K562 (cell line): ENCODE results near the gene ETV3L. TPM values are rescaled to one million over a fixed set of nuclear protein-coding genes. Genes with fewer than 3 reads are reported as not detected.

Source experiments
- ATAC-seq: fragments of 200-7000 bp; cut with Tn5 transposase; 3 replicates; pipeline ENCODE4 v1.9.1; 2020; ENCODE audit warnings: moderate library complexity
- BruUV-seq: library from RNA; stranded (reverse); fragments of 400-500 nt; replicated peaks from 2 replicates; lab custom pipeline; 2021; lab: Mats Ljungman, UMichigan
- CTCF ChIA-PET: fragments of 300-600 bp; formaldehyde crosslinking; extraction: SDS; loops from one replicate; lab custom pipeline; 2021; ENCODE audit warnings: low intra/inter-chr PET ratio; lab: Yijun Ruan, JAX
- POLR2A ChIA-PET: fragments of 300-600, 350-650 bp; sonication (Branson Sonifier 250); formaldehyde crosslinking; extraction: SDS; loops from one replicate; lab custom pipeline; 2021; ENCODE audit warnings: antibody characterized with exemption, inconsistent platforms; lab: Yijun Ruan, JAX
- DNase-seq, 4 experiments: peaks; one replicate each; pipeline versions ENCODE4 v3.0.0 to v3.0.0-alpha.2; 2011 to 2018; ENCODE audit warnings: low spot score in 3 of 4, mixed read lengths in 3 of 4; ENCODE audit errors: extremely low read depth in 1 of 4
- FAIRE-seq: peaks from 2 replicates; lab custom pipeline; 2011; peaks lifted over from hg19 to GRCh38; lab: Jason Lieb, UNC
- H2AFZ ChIP-seq: 2 replicates; pipeline ENCODE4 v1.6.0; 2011; ENCODE audit warnings: low read depth, low read length, control low read depth, inconsistent platforms
- H3K27ac ChIP-seq: fragments of 200-600 bp; 3 replicates; pipeline ENCODE4 v1.8.0; 2011; ENCODE audit warnings: low read depth, mild to moderate bottlenecking, control low read depth, inconsistent platforms, low read length, moderate library complexity, mixed read lengths; ENCODE audit errors: extremely low read depth
- H3K27me3 ChIP-seq, 2 experiments: fragments of 300-600 bp in 1 of 2; 2 replicates in 1 of 2; 3 replicates in 1 of 2; pipeline versions ENCODE4 v1.6.0 to v1.8.0; 2011; ENCODE audit warnings: inconsistent platforms in 2 of 2, low read length in 2 of 2, mild to moderate bottlenecking in 1 of 2, mixed read lengths in 1 of 2, moderate library complexity in 1 of 2; ENCODE audit not compliant: control insufficient read depth in 2 of 2, insufficient read depth in 2 of 2
- H3K36me3 ChIP-seq: fragments of 300-600 bp; 3 replicates; pipeline ENCODE4 v1.8.0; 2011; ENCODE audit warnings: mild to moderate bottlenecking, low read length, inconsistent platforms; ENCODE audit not compliant: control insufficient read depth, insufficient read depth
- H3K4me1 ChIP-seq, 2 experiments: fragments of 200-600 bp in 1 of 2; replicated peaks in 1 of 2; 2 replicates in 1 of 2; 3 replicates in 1 of 2; pipeline versions ENCODE4 v1.5.1 to v1.8.0; 2011; ENCODE audit warnings: inconsistent platforms in 2 of 2, low read length in 2 of 2, mild to moderate bottlenecking in 1 of 2, mixed read lengths in 1 of 2, moderate library complexity in 1 of 2; ENCODE audit not compliant: control insufficient read depth in 2 of 2, insufficient read depth in 2 of 2
- H3K4me2 ChIP-seq: 2 replicates; pipeline ENCODE4 v1.6.1; 2011; ENCODE audit warnings: low read length, control low read depth, inconsistent platforms, mixed read lengths; ENCODE audit not compliant: insufficient read depth
- H3K4me3 ChIP-seq: fragments of 200-600 bp; sonication (generic), shearing (Covaris generic); 2 replicates; pipeline ENCODE4 v1.5.1; 2016; ENCODE audit warnings: control low read depth, inconsistent platforms
- H3K79me2 ChIP-seq: fragments of 200-600 bp; 3 replicates; pipeline ENCODE4 v1.8.0; 2011; ENCODE audit warnings: low read length, inconsistent platforms; ENCODE audit not compliant: control insufficient read depth, insufficient read depth
- H3K9ac ChIP-seq, 2 experiments: 2 replicates each; pipeline versions ENCODE4 v1.6.0 to v1.6.1; 2011; ENCODE audit warnings: low read depth in 2 of 2, low read length in 2 of 2, control low read depth in 1 of 2, inconsistent platforms in 1 of 2, mild to moderate bottlenecking in 1 of 2, mixed read lengths in 1 of 2; ENCODE audit not compliant: insufficient read depth in 1 of 2
- H3K9me1 ChIP-seq: one replicate; pipeline ENCODE4 v1.6.0; 2011; ENCODE audit warnings: inconsistent platforms, mild to moderate bottlenecking, low read length, moderate library complexity; ENCODE audit not compliant: control insufficient read depth, insufficient read depth
- H3K9me3 ChIP-seq: replicated peaks from 2 replicates; pipeline ENCODE4 v1.5.1; 2011; ENCODE audit warnings: low read depth, low read length, inconsistent platforms; ENCODE audit not compliant: control insufficient read depth, insufficient read depth
- H4K20me1 ChIP-seq: replicated peaks from 2 replicates; pipeline ENCODE4 v1.6.1; 2011; ENCODE audit warnings: low read length, inconsistent platforms, mixed read lengths; ENCODE audit not compliant: control insufficient read depth, insufficient read depth
- CBFA2T3 ChIP-seq: fragments of 450-650 bp; IDR thresholded peaks from 2 replicates; pipeline ENCODE4 v1.6.1; 2017
- EP400 ChIP-seq: fragments of 450-650 bp; IDR thresholded peaks from 2 replicates; pipeline ENCODE4 v1.6.1; 2017; ENCODE audit warnings: antibody characterized with exemption, mild to moderate bottlenecking, moderate library complexity
- HDGF ChIP-seq: fragments of 450-650 bp; IDR thresholded peaks from 2 replicates; pipeline ENCODE4 v1.6.1; 2016
- KHSRP ChIP-seq: fragments of 450-650 bp; IDR thresholded peaks from 2 replicates; pipeline ENCODE4 v1.6.1; 2017
- NRF1 ChIP-seq, 2 experiments: fragments of 450-650 bp; IDR thresholded peaks in 1 of 2; conservative IDR thresholded peaks in 1 of 2; 2 replicates each; pipeline ENCODE4 v1.6.1; 2014; ENCODE audit warnings: mild to moderate bottlenecking in 2 of 2
- PTTG1 ChIP-seq: fragments of 450-650 bp; IDR thresholded peaks from 2 replicates; pipeline ENCODE4 v1.6.1; 2016; ENCODE audit warnings: low read depth, mild to moderate bottlenecking, missing genetic modification characterization, missing compliant biosample characterization
- ZBTB33 ChIP-seq: sonication (generic); formaldehyde crosslinking; IDR thresholded peaks from 2 replicates; pipeline ENCODE4 v1.8.1; 2023; ENCODE audit warnings: mild to moderate bottlenecking, missing genetic modification reagents
- ZBTB9 ChIP-seq: fragments of 450-650 bp; formaldehyde crosslinking; IDR thresholded peaks from 2 replicates; pipeline ENCODE4 v1.4.0; 2020; ENCODE audit warnings: mild to moderate bottlenecking, moderate library complexity
- ZNF174 ChIP-seq: fragments of 250-450 bp; sonication (Bioruptor Pico); IDR thresholded peaks from 2 replicates; pipeline ENCODE4 v1.4.0; 2020; ENCODE audit warnings: mild to moderate bottlenecking
- ZNF316 ChIP-seq: fragments of 450-650 bp; IDR thresholded peaks from 2 replicates; pipeline ENCODE4 v1.6.1; 2016
- WGBS: fragments of 100-300 bp; shearing (Covaris generic); methylation state at CpG from one replicate; pipeline ENCODE4 v1.1.6; 2016; ENCODE audit warnings: low coverage, mixed read lengths; ENCODE audit not compliant: insufficient coverage; ENCODE audit errors: missing lambda C conversion rate; 5-methylcytosine and 5-hydroxymethylcytosine counted together
- in situ Hi-C: fragments of 300-500 bp; cut with MboI; formaldehyde crosslinking; loops from 4 replicates; pipeline ENCODE4 v1.15.0; 2018; ENCODE audit warnings: inconsistent platforms, mixed read lengths
- intact Hi-C: fragments of 100-400 bp; cut with micrococcal nuclease; formaldehyde crosslinking; loops from 2 replicates; pipeline ENCODE4 v1.14.2; 2022
- polyA plus RNA-seq, 8 experiments: library from polyadenylated mRNA; depleted of rRNA in 4 of 8; stranded (reverse) in 5 of 8; unstranded in 3 of 8; fragments of >200 nt; fragmentation: Nextera tagmentation in 2 of 8; fragmentation: Illumina TruSeq in 1 of 8; extraction: Ambion mirVana in 2 of 8; extraction: Trizol in 1 of 8; gene quantifications; 2 replicates each; pipeline versions ENCODE4 v1.2.1 to v1.2.3, GENCODE V29; 2011 to 2014; ENCODE audit warnings: inconsistent platforms in 1 of 8, missing spikeins in 1 of 8
- total RNA-seq, 7 experiments: library from RNA; depleted of rRNA in 6 of 7; stranded (reverse); fragments of >200 nt in 6 of 7; fragmentation: Illumina TruSeq in 2 of 7; extraction: Trizol in 2 of 7; gene quantifications; 2 replicates each; pipeline versions ENCODE4 v1.2.1 to v1.2.3, GENCODE V29; 2011 to 2021; ENCODE audit warnings: low replicate concordance in 1 of 7
- TF ChIP-seq, protein P1 (sequence below), 2 experiments: IDR thresholded peaks in 1 of 2; conservative IDR thresholded peaks in 1 of 2; 2 replicates each; pipeline ENCODE4 v1.6.1; 2016; ENCODE audit warnings: low read depth in 2 of 2, mild to moderate bottlenecking in 1 of 2, missing compliant biosample characterization in 1 of 2, missing genetic modification characterization in 1 of 2, moderate library complexity in 1 of 2
- TF ChIP-seq, protein P2 (sequence below), 2 experiments: fragments of 450-650 bp; conservative IDR thresholded peaks; 2 replicates each; pipeline ENCODE4 v1.6.1; 2017; ENCODE audit warnings: mild to moderate bottlenecking in 2 of 2, moderate library complexity in 2 of 2
- TF ChIP-seq, protein P3 (sequence below): IDR thresholded peaks from 2 replicates; pipeline ENCODE4 v1.6.1; 2011; ENCODE audit not compliant: insufficient read length; ENCODE audit errors: extremely low read depth

Gene ETV3L
- total and polyA plus RNA-seq, 9 of the 15 experiments (the other 6 are each of a cell fraction or from before 2014, with no cell fraction given), result not detected

GRCh38 chr1:157132616-157133167, 33.1 kb upstream of the ETV3L start:
- POLR2A ChIA-PET, result no interaction called here
- H4K20me1 ChIP-seq, result peaks cover 7% of the 10 kb centered on the region; the same call in 1 of the 2 replicates
- no TSS peak for BruUV-seq
- in situ Hi-C loops, result no loop called here
- H2AFZ ChIP-seq, result no peak overlapping the region
- H3K36me3 ChIP-seq, result peaks cover 74% of the 10 kb centered on the region
- DNase-seq, result no peak
- H3K4me3 ChIP-seq, result no peak overlapping the region
- H3K4me2 ChIP-seq, result no peak overlapping the region
- H3K27me3 ChIP-seq, result no peaks in the 10 kb centered on the region
- intact Hi-C loops, result no loop called here
- no peak overlapping the region for H3K9ac ChIP-seq
- FAIRE-seq, result no peak
- no peaks in the 10 kb centered on the region for H3K9me1 ChIP-seq
- WGBS, result 80% methylated on average over 2 of the region's 2 CpGs
- no peak overlapping the region for H3K27ac ChIP-seq
- no peaks in the 10 kb centered on the region for H3K9me3 ChIP-seq
- CTCF ChIA-PET, result no interaction called here
- peaks cover 8 to 32% of the 10 kb centered on the region in 2 experiments for H3K4me1 ChIP-seq
- no peak for ATAC-seq
- H3K79me2 ChIP-seq, result peaks cover 22% of the 10 kb centered on the region
- no peak for TF ChIP-seq KHSRP
- TF ChIP-seq, protein P1, sequence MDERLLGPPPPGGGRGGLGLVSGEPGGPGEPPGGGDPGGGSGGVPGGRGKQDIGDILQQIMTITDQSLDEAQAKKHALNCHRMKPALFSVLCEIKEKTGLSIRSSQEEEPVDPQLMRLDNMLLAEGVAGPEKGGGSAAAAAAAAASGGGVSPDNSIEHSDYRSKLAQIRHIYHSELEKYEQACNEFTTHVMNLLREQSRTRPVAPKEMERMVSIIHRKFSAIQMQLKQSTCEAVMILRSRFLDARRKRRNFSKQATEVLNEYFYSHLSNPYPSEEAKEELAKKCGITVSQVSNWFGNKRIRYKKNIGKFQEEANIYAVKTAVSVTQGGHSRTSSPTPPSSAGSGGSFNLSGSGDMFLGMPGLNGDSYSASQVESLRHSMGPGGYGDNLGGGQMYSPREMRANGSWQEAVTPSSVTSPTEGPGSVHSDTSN (CRISPR knock-in tag; IDR thresholded peaks at IDR 0.05; ENCODE audit: low read depth), result no peak
- TF ChIP-seq, protein P1 (tag; conservative IDR thresholded peaks at IDR 0.05; ENCODE audit: low read depth), result no peak
- no peak for TF ChIP-seq PTTG1 (tag)
- TF ChIP-seq EP400, result no peak
- no peak for TF ChIP-seq ZBTB33 (CRISPR knock-in tag)
- no peak for TF ChIP-seq ZBTB9 (CRISPR knock-in tag)
- TF ChIP-seq ZNF174 (CRISPR knock-in tag), result no peak
- TF ChIP-seq NRF1 (conservative IDR thresholded peaks at IDR 0.05 in 1 of 2, IDR thresholded peaks at IDR 0.05 in 1 of 2), result no peak
- TF ChIP-seq, protein P2, sequence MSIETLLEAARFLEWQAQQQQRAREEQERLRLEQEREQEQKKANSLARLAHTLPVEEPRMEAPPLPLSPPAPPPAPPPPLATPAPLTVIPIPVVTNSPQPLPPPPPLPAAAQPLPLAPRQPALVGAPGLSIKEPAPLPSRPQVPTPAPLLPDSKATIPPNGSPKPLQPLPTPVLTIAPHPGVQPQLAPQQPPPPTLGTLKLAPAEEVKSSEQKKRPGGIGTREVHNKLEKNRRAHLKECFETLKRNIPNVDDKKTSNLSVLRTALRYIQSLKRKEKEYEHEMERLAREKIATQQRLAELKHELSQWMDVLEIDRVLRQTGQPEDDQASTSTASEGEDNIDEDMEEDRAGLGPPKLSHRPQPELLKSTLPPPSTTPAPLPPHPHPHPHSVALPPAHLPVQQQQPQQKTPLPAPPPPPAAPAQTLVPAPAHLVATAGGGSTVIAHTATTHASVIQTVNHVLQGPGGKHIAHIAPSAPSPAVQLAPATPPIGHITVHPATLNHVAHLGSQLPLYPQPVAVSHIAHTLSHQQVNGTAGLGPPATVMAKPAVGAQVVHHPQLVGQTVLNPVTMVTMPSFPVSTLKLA (conservative IDR thresholded peaks at IDR 0.05), result no peak
- no peak for TF ChIP-seq CBFA2T3
- TF ChIP-seq, protein P3, sequence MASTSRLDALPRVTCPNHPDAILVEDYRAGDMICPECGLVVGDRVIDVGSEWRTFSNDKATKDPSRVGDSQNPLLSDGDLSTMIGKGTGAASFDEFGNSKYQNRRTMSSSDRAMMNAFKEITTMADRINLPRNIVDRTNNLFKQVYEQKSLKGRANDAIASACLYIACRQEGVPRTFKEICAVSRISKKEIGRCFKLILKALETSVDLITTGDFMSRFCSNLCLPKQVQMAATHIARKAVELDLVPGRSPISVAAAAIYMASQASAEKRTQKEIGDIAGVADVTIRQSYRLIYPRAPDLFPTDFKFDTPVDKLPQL, result no peak
- TF ChIP-seq ZNF316, result peak; percentile 95
- no peak for TF ChIP-seq HDGF
